HCT116 (cell line): ENCODE measurements around the gene SDK1.

ENCODE experiments used
- CEBPB ChIP-seq: IDR thresholded peaks from 2 replicates; pipeline ENCODE4 v1.6.1; 2012; ENCODE audit warnings: low read depth
- EGR1 ChIP-seq: IDR thresholded peaks from 2 replicates; pipeline ENCODE4 v1.6.1; 2012; ENCODE audit warnings: low read depth
- EZH2 ChIP-seq: fragments of 200-600 bp; sonication (generic); IDR thresholded peaks from 2 replicates; pipeline ENCODE4 v1.6.1; 2017; ENCODE audit warnings: antibody characterized with exemption, mixed run types
- EZH2phosphoT487 ChIP-seq: fragments of 200-600 bp; IDR thresholded peaks from 2 replicates; pipeline ENCODE4 v1.6.1; 2018; ENCODE audit warnings: antibody characterized with exemption, borderline replicate concordance
- JUND ChIP-seq: IDR thresholded peaks from 2 replicates; pipeline ENCODE4 v1.6.1; 2012
- POLR2A ChIP-seq: IDR thresholded peaks from 2 replicates; pipeline ENCODE4 v1.7.0; 2011; ENCODE audit warnings: borderline replicate concordance; ENCODE audit not compliant: insufficient read depth, insufficient read length; ENCODE audit errors: extremely low read depth
- POLR2AphosphoS5 ChIP-seq: IDR thresholded peaks from 2 replicates; pipeline ENCODE4 v1.6.1; 2011; ENCODE audit warnings: mild to moderate bottlenecking, low read depth, low read length, moderate library complexity
- RAD21 ChIP-seq: IDR thresholded peaks from 2 replicates; pipeline ENCODE4 v1.6.1; 2012; ENCODE audit warnings: low read depth, mild to moderate bottlenecking
- SP1 ChIP-seq: IDR thresholded peaks from 2 replicates; pipeline ENCODE4 v1.6.1; 2012; ENCODE audit warnings: low read depth
- TCF7L2 ChIP-seq: IDR thresholded peaks from 2 replicates; pipeline ENCODE4 v1.7.0; 2011; ENCODE audit warnings: borderline replicate concordance, inconsistent platforms; ENCODE audit not compliant: insufficient read depth, insufficient read length; ENCODE audit errors: extremely low read depth
- TF ChIP-seq, protein P1 (sequence below), 3 experiments: fragments of 200-600 bp in 1 of 3; sonication (generic) in 1 of 3; IDR thresholded peaks in 2 of 3; conservative IDR thresholded peaks in 1 of 3; 2 replicates each; pipeline ENCODE4 v1.5.1; 2012 to 2017; ENCODE audit warnings: low read depth in 2 of 3, low read length in 2 of 3, antibody characterized with exemption in 1 of 3, borderline replicate concordance in 1 of 3, control low read depth in 1 of 3, mild to moderate bottlenecking in 1 of 3, mixed read lengths in 1 of 3, mixed run types in 1 of 3, moderate library complexity in 1 of 3; ENCODE audit not compliant: insufficient read depth in 1 of 3
- TF ChIP-seq, protein P2 (sequence below): IDR thresholded peaks from 2 replicates; pipeline ENCODE4 v1.6.1; 2011; ENCODE audit warnings: mild to moderate bottlenecking, low read length, moderate library complexity; ENCODE audit not compliant: insufficient replicate concordance; ENCODE audit errors: extremely low read depth
- TF ChIP-seq, protein P3 (sequence below): IDR thresholded peaks from 2 replicates; pipeline ENCODE4 v1.6.1; 2012
- TF ChIP-seq, protein P4 (sequence below): IDR thresholded peaks from 2 replicates; pipeline ENCODE4 v1.6.1; 2012

DNA sequence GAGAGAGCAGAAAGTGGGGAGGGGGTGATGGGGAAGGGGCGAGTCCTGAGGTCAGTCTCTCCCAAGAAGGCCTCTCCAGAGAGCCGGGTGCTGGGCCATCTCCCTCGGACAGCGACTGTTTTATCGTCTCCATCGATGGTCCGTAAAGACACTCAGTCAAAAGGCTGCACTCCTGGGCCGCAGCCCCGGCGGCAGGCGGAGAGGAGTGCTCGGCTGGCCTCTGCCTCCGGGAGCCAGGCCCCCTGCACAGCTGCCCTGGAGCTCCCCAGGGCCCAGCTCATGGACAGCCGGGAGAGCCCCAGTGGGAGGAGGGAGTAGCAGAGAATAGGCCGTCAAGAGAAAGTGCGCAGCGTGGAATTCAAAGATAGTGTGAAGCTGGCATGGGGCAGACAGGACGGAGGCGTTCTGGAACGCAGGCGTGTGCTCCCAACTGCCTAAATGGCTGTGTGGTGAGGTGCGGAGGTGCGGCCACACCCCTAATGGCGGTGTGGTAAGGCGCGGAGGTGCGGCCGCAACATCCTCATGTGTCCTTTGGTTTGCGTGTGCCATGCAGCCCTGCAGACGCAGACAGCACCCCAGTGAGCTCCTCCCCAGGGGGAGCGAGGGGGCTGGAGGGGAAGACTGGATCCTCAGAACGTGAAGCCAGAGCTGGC lies 903.6 kb downstream of the SDK1 start:
- TF ChIP-seq, protein P1, sequence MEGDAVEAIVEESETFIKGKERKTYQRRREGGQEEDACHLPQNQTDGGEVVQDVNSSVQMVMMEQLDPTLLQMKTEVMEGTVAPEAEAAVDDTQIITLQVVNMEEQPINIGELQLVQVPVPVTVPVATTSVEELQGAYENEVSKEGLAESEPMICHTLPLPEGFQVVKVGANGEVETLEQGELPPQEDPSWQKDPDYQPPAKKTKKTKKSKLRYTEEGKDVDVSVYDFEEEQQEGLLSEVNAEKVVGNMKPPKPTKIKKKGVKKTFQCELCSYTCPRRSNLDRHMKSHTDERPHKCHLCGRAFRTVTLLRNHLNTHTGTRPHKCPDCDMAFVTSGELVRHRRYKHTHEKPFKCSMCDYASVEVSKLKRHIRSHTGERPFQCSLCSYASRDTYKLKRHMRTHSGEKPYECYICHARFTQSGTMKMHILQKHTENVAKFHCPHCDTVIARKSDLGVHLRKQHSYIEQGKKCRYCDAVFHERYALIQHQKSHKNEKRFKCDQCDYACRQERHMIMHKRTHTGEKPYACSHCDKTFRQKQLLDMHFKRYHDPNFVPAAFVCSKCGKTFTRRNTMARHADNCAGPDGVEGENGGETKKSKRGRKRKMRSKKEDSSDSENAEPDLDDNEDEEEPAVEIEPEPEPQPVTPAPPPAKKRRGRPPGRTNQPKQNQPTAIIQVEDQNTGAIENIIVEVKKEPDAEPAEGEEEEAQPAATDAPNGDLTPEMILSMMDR (IDR thresholded peaks at IDR 0.05 in 2 of 3, conservative IDR thresholded peaks at IDR 0.05 in 1 of 3; ENCODE audit: borderline replicate concordance in 1 of 3, insufficient read depth in 1 of 3, low read depth in 2 of 3, low read length in 2 of 3), result no peak
- TF ChIP-seq POLR2A (no peak), POLR2AphosphoS5 (no peak), JUND (no peak), CEBPB (no peak), TCF7L2 (no peak), EZH2 (no peak), RAD21 (no peak), EZH2phosphoT487 (no peak), EGR1 (no peak), SP1 (no peak)
- TF ChIP-seq, protein P2, sequence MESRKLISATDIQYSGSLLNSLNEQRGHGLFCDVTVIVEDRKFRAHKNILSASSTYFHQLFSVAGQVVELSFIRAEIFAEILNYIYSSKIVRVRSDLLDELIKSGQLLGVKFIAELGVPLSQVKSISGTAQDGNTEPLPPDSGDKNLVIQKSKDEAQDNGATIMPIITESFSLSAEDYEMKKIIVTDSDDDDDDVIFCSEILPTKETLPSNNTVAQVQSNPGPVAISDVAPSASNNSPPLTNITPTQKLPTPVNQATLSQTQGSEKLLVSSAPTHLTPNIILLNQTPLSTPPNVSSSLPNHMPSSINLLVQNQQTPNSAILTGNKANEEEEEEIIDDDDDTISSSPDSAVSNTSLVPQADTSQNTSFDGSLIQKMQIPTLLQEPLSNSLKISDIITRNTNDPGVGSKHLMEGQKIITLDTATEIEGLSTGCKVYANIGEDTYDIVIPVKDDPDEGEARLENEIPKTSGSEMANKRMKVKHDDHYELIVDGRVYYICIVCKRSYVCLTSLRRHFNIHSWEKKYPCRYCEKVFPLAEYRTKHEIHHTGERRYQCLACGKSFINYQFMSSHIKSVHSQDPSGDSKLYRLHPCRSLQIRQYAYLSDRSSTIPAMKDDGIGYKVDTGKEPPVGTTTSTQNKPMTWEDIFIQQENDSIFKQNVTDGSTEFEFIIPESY, result no peak
- TF ChIP-seq, protein P3, sequence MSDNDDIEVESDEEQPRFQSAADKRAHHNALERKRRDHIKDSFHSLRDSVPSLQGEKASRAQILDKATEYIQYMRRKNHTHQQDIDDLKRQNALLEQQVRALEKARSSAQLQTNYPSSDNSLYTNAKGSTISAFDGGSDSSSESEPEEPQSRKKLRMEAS, result no peak
- TF ChIP-seq, protein P4, sequence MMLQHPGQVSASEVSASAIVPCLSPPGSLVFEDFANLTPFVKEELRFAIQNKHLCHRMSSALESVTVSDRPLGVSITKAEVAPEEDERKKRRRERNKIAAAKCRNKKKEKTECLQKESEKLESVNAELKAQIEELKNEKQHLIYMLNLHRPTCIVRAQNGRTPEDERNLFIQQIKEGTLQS, result no peak
